ENCODE results near the gene KBTBD12. TPM values are rescaled to one million over a fixed set of nuclear protein-coding genes. Genes with fewer than 3 reads are reported as not detected.

Gene KBTBD12
- total and polyA plus RNA-seq, 12 donors, result 5.1 to 54.2 (median 31.5) TPM

DNA sequence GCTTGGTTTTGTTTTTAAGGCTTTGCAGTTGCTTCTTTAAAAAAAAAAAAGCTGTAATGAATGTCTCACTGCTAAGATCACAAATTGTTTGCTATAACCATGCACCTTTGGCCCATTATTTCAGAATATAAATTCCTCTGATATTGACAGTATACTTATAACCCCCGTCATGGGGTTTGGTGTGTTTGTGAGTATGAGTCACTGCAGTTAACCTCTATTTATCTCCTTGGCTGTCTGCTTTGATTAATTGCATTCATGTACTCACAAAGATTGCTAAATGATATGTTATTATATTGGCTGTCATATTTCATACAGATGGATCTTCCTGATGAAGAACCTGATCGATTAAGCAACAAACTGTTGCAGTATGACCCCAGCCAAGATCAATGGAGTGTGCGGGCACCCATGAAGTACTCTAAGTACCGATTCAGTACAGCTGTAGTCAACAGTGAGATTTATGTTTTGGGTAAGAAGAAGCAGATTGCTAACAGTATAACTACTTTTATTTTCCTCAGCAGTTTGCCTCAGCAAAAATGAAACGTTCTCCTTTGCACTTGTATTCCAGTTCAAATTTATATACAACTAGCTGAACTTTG, 14.9 kb downstream of the KBTBD12 start:
- ATAC-seq (no peak), DNase-seq (no peak)
- intact Hi-C loops (cut with DNase I), result no loop called here
- Histone ChIP-seq H3K4me1 (peaks cover 0 to 15% (median 4%) of the 10 kb centered on the region in 9 donors), H3K9me3 (no peaks in the 10 kb centered on the region), H3K36me3 (peaks cover 0 to 35% (median 0%) of the 10 kb centered on the region in 9 donors), H3K4me3 (no peak overlapping the region), H3K27me3 (no peaks in the 10 kb centered on the region), H3K27ac (no peak overlapping the region)
- 89 to 95% methylated on average over 5 of the region's 5 CpGs for WGBS, 2 donors
- TF ChIP-seq, protein P1, sequence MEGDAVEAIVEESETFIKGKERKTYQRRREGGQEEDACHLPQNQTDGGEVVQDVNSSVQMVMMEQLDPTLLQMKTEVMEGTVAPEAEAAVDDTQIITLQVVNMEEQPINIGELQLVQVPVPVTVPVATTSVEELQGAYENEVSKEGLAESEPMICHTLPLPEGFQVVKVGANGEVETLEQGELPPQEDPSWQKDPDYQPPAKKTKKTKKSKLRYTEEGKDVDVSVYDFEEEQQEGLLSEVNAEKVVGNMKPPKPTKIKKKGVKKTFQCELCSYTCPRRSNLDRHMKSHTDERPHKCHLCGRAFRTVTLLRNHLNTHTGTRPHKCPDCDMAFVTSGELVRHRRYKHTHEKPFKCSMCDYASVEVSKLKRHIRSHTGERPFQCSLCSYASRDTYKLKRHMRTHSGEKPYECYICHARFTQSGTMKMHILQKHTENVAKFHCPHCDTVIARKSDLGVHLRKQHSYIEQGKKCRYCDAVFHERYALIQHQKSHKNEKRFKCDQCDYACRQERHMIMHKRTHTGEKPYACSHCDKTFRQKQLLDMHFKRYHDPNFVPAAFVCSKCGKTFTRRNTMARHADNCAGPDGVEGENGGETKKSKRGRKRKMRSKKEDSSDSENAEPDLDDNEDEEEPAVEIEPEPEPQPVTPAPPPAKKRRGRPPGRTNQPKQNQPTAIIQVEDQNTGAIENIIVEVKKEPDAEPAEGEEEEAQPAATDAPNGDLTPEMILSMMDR (IDR thresholded peaks at IDR 0.05), result no peak

DNA sequence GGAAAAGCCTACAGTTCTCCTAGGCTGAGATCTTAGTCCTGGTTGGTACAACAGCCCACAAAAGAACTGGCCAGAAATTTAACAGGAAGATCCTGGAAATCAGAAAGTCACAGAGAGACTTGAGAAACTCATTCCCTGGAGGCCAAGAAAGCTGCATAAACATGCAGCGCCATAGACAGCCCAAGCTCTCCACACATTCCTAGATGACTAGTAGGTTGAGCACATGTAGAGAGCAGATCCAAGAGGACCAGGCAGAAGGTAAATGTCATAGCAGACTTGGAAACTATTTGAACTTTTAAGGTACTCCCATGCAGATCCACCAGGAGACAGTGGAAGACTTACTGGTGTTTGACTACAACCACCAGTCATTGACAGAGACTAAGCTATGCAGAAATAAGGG, 18.4 kb downstream of the KBTBD12 start:
- H3K36me3 ChIP-seq, result peaks cover 0 to 38% (median 0%) of the 10 kb centered on the region in 9 donors
- WGBS, 2 donors, result 85 to 94% methylated on average over 1 of the region's 1 CpG

DNA sequence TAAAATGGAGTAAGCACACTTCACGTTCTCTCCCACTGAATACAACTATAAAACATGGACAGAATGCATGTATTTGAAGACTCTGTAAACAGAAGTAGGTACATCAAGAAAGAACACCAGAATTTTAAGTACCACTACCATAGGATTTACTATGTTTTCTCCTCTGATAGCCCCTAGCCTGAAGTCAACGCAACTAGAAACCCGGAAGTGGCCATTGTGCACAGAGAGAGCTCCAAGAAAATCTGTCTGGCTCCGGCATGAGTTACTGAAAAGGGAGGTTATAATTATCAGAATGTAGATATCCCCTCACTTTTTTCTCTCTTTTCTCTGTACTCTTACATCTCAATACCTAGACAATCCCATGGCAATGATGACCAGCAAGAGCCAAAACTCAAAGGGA, 23.8 kb downstream of the KBTBD12 start:
- ATAC-seq (no peak), DNase-seq (no peak)
- TF ChIP-seq, protein P1 (IDR thresholded peaks at IDR 0.05), result no peak
- peaks cover 0 to 31% (median 2%) of the 10 kb centered on the region in 9 donors for H3K36me3 ChIP-seq
- H3K9me3 ChIP-seq, result peaks cover 0 to 29% (median 0%) of the 10 kb centered on the region in 11 donors
- no peaks in the 10 kb centered on the region for H3K27me3 ChIP-seq
- 94 to 96% methylated on average over 4 of the region's 4 CpGs for WGBS, 2 donors
- no peak overlapping the region for H3K27ac ChIP-seq
- intact Hi-C loops (cut with DNase I), result no loop called here
- H3K4me3 ChIP-seq, result no peak overlapping the region
- no peaks in the 10 kb centered on the region for H3K4me1 ChIP-seq

More for the DNA sequence above, 18.4 kb downstream of the KBTBD12 start:
- no peak for DNase-seq
- Histone ChIP-seq H3K4me3 (no peak overlapping the region), H3K9me3 (peaks cover 0 to 3% (median 0%) of the 10 kb centered on the region in 11 donors), H3K27ac (no peak overlapping the region), H3K27me3 (no peaks in the 10 kb centered on the region), H3K4me1 (no peaks in the 10 kb centered on the region)
- TF ChIP-seq, protein P1 (IDR thresholded peaks at IDR 0.05), result no peak
- intact Hi-C loops (cut with DNase I), result no loop called here
- ATAC-seq, result no peak

DNA sequence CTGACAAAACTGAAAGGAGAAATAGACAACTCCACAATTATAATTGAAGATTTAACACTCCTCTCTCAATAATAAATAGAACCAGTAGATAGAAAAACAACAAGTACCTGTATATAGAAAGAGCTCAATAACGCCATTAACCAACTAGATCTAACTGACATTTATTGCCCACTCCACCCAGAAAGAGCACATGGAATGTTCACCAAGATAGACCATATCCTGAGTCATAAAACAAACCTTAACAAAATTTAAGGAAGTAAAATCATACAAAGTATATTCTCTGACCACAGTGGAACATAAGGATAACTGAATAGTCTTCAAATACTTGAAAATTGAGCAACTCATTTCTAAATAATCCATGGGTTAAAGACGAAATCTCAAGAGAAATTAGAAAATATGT, 25.1 kb downstream of the KBTBD12 start:
- intact Hi-C loops (cut with DNase I), result no loop called here
- peaks cover 0 to 31% (median 0%) of the 10 kb centered on the region in 11 donors for H3K9me3 ChIP-seq
- TF ChIP-seq, protein P1 (IDR thresholded peaks at IDR 0.05), result no peak
- ATAC-seq (no peak), DNase-seq (no peak)
- H3K27ac ChIP-seq, result no peak overlapping the region
- H3K27me3 ChIP-seq, result no peaks in the 10 kb centered on the region
- no peaks in the 10 kb centered on the region for H3K4me1 ChIP-seq
- H3K36me3 ChIP-seq, result peaks cover 0 to 34% (median 0%) of the 10 kb centered on the region in 9 donors
- 78 to 81% methylated on average over 2 of the region's 2 CpGs for WGBS, 2 donors
- H3K4me3 ChIP-seq, result no peak overlapping the region
